Measurements from ENCODE around the gene HLA-E.
"Not testable (repeated sequence)": the region's sequence is repeated elsewhere in the genome, so short reads cannot be mapped to it uniquely, and the experiment has no call there.

The HLA-E gene

DNA sequence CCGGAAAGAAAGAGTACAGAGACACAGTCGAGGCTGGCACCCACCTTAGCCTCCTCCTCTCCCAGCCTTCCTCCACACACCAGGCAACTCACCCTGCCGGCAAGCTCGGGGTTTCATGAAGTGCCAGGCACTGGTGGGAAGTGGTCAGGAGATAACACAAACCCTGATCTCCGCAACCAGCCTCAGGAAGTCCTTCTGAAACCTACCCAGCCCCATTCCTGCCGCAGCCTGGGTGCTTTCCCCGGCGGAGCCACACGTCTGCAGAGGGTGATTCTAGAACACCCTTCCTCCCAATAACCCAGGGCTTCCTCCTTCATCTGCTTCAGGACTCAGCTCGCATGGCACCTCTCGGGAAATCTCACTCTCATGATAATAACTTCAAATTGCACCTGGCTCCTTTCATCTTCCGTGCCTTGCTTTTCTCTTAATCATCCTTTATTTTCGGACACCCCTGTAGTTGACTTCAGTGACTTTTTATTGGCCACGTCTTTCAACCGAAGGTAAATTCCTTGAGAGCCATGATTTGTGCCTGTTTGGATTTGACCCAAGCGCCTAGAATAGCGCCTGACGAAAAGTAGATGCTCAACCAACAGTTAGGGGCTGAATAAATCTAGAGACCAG is 8.7 kb upstream of the HLA-E start:
- no peak for DNase-seq (ENCODE audit: extremely low read depth in 1 of 2, low read depth in 1 of 2)

DNA sequence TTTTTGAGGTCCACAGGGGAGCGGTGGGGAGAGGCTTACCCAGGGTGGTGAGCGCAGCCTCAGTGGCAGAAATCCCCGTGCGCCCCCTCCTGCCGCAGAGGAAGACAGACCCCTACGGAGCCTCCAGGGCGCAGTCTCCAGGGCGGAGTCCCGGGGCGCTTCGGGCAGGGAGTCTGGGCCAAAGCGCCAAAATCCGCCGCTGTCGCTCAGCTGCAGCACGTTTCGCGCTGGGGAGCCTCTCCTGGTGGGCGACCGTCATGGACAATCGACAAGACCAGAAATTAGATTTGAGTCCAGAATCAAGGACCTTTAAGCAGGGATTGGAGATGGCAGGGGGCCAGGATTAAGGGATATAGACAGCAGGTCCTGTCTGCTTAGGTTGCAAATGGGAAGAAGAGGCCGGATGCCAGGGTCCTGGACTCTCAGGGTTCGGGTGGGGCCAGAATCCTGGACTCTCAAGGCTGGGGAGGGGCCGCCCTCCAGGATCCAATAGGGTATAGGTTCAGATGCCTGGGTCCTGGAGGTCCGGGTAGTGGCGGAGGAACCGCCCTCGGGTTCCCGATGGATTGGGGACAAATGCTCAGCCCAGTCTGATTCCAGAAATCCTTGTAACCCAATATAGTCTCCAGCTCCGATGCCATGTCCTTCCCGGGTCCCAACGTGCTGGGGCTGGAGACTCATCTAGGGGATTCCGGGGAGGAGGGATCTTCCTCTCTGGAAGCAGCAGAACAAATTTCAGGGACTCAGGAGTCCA is 7.9 kb upstream of the HLA-E start:
- DNase-seq (ENCODE audit: extremely low read depth in 1 of 2, low read depth in 1 of 2): no peak

DNA sequence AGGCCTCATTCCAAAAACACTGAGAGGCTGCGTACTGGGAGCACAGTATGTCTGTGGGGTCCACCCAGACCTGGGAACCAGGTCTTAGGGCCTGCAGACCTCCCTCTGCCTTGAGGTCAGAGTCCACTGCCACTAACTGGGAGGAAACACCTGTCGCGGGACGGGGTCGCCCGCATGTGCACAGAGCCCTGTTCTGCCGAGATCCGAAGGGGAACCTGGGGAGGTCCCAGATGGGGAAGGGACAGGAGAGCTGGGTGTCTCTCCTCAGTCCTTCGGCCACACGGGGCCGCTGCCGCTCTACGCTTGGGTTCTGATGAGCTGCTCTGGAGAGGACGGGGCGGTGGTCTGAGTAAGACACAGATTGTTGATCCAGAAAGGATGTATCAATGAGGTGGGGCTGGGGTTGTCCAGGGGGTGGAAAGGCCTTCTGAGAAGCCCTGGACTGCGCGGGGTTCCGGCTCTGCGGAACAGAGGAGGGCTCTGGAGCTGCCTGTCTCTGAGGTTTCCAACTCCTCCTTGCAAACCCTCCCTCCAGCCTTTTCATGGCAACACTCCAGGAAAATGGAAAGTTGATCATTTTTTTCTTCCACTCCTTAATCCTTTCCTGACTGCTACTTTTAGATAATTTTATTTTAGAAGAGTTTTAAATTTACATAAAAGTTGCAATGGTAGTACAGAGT is 7.2 kb upstream of the HLA-E start:
- DNase-seq (ENCODE audit: extremely low read depth in 1 of 2, low read depth in 1 of 2): peak; percentile 50 to 71

- no peak for DNase-seq (ENCODE audit: extremely low read depth in 1 of 2, low read depth in 1 of 2)
These were observed 5.5 kb upstream of the HLA-E start for GRCh38 chr6:30483677-30484279.

DNA sequence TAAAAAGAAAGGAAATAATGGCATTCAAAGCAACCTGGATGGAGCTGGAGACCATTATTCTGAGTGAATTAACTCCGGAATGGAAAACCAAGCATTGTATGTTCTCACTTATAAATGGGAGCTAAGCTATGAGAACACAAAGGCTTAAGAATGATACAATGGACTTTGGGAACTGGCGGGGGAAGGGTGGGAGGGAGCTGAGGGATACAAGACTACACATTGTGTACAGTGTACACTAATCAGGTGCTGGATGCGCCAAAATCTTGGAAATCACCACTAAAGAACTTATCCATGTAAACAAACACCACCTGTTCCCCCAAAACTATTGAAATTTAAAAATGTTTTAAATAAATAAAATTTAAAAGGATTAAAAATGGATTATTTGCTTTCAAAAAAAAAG is 4.1 kb upstream of the HLA-E start:
- no peak for DNase-seq (ENCODE audit: extremely low read depth in 1 of 2, low read depth in 1 of 2)

GRCh38 chr6:30487926-30488325 is 1.4 kb upstream of the HLA-E start:
- DNase-seq (ENCODE audit: extremely low read depth in 1 of 2, low read depth in 1 of 2): no peak

GRCh38 chr6:30488697-30489080 is 620 bp upstream of the HLA-E start:
- DNase-seq (ENCODE audit: extremely low read depth in 1 of 2, low read depth in 1 of 2): not testable (repeated sequence)

GRCh38 chr6:30490026-30490876 is 942 bp downstream of the HLA-E start:
- DNase-seq (ENCODE audit: extremely low read depth in 1 of 2, low read depth in 1 of 2): peak; percentile 50 to 76

DNA sequence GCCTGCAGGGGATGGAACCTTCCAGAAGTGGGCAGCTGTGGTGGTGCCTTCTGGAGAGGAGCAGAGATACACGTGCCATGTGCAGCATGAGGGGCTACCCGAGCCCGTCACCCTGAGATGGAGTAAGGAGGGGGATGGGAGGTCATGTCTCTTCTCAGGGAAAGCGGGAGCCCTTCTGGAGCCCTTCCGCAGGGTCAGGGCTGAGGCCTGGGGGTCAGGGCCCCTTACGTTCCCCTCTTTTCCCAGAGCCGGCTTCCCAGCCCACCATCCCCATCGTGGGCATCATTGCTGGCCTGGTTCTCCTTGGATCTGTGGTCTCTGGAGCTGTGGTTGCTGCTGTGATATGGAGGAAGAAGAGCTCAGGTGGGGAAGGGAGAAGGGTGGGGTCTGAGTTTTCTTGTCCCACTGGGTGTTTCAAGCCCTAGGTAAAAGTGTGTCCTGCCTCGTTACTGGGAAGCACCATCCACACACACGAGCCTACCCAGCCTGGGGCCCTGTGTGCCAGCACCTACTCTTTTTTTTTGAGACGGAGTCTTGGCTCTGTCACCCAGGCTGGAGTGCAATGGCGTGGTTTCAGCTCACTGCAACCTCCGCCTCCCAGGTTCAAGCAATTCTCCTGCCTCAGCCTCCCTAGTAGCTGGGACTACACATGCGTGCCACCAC is 2.1 kb downstream of the HLA-E start:
- DNase-seq (ENCODE audit: extremely low read depth in 1 of 2, low read depth in 1 of 2): not testable (repeated sequence)

DNA sequence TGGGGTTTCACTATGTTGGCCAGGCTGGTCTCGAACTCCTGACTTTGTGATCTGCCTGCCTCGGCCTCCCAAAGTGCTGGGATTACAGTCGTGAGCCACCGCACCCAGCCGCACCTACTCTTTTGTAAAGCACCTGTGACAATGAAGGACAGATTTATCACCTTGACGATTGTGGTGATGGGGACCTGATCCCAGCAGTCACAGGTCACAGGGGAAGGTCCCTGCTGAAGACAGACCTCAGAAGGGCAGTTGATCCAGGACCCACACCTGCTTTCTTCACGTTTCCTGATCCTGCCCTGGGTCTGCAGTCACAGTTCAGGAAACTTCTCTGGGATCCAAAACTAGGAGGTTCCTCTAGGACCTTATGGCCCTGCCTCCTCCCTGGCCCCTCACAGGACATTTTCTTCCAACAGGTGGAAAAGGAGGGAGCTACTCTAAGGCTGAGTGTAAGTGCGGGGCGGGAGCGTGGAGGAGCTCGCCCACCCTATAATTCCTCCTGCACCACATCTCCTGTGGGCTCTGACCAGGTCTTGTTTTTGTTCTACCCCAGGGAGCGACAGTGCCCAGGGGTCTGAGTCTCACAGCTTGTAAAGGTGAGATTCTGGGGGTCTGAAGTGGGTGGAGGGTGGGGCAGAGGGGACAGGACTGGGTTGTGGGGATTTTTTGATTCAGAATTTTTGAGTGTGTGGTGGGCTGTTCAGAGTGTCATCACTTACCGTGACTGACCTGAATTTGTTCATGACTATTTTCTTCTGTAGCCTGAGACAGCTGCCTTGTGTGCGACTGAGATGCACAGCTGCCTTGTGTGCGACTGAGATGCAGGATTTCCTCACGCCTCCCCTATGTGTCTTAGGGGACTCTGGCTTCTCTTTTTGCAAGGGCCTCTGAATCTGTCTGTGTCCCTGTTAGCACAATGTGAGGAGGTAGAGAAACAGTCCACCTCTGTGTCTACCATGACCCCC is 3.0 kb downstream of the HLA-E start:
- DNase-seq (ENCODE audit: extremely low read depth in 1 of 2, low read depth in 1 of 2): no peak

DNA sequence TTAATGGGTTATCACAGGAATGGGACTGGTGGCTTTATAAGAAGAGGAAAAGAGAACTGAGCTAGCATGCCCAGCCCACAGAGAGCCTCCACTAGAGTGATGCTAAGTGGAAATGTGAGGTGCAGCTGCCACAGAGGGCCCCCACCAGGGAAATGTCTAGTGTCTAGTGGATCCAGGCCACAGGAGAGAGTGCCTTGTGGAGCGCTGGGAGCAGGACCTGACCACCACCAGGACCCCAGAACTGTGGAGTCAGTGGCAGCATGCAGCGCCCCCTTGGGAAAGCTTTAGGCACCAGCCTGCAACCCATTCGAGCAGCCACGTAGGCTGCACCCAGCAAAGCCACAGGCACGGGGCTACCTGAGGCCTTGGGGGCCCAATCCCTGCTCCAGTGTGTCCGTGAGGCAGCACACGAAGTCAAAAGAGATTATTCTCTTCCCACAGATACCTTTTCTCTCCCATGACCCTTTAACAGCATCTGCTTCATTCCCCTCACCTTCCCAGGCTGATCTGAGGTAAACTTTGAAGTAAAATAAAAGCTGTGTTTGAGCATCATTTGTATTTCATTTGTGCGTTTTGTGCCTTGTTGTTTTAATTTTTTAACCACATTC is 4.4 kb downstream of the HLA-E start:
- no peak for DNase-seq (ENCODE audit: extremely low read depth in 1 of 2, low read depth in 1 of 2)

DNA sequence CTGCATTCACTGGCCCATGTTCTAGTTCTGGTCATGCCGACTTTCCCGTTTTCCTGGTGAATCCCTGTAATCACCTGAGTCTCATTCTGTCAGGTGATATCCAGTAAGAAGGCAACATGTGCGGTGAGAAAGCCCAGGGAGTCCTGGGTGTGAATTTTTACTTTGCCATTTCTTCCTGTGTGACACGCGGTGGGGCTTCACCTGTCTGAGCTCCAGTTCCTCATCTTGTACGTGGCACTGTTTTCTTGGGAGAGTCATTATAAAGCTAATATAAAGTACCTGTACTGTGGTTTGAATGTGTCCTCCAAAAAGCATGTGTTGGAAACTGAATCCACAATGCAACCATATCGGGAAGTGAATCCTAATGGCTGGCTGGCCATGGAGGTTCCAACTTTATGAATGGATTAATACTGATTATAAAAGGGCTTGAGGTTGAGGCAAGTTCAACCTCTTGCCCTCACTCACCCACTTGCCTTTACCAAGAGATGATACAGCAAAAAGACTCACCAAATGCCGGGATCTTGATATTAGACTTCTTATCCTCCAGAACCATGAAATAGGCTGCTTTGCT is 5.1 kb downstream of the HLA-E start:
- no peak for DNase-seq (ENCODE audit: extremely low read depth in 1 of 2, low read depth in 1 of 2)

GRCh38 chr6:30495060-30495459 is 5.8 kb downstream of the HLA-E start:
- DNase-seq (ENCODE audit: extremely low read depth in 1 of 2, low read depth in 1 of 2): not testable (repeated sequence)

- no peak for DNase-seq (ENCODE audit: extremely low read depth in 1 of 2, low read depth in 1 of 2)
These were observed 6.7 kb downstream of the HLA-E start for GRCh38 chr6:30495993-30496392.

- not testable (repeated sequence) for DNase-seq (ENCODE audit: extremely low read depth in 1 of 2, low read depth in 1 of 2)
These were observed 7.9 kb downstream of the HLA-E start for GRCh38 chr6:30497261-30497599.

DNA sequence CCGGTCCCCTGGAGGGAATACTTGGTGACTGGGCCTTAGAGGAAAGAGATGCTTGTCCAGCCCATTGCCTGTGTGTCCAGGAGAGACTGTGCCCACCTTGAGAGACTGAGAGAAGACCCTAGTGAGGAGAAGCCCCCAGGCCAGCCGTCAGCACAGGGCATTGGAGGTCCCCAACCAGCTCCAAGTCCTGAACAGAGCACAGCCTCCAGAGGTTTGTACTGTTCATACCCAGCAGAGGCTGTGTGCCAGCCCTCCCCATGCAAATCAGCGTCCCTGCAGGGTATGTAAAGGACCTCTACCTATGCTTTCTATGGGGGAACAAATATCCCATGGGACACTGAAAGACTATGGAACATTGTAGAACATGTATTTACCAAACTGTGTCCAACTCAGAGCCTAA is 8.4 kb downstream of the HLA-E start:
- no peak for DNase-seq (ENCODE audit: extremely low read depth in 1 of 2, low read depth in 1 of 2)

DNA sequence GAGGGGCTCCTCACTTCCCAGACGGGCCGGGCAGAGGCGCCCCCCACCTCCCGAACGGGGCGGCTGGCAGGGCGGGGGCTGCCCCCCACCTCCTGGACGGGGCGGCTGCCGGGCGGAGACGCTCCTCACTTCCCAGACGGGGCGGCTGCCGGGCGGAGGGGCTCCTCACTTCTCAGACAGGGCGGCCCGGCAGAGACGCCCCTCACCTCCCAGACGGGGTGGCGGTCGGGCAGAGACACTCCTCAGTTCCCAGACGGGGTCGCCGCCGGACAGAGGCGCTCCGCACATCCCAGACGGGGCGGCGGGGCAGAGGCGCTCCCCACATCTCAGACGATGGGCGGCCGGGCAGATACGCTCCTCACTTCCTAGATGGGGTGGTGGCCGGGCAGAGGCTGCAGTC is 9.4 kb downstream of the HLA-E start:
- not testable (repeated sequence) for DNase-seq (ENCODE audit: extremely low read depth in 1 of 2, low read depth in 1 of 2)

Measured in activated CD8-positive, alpha-beta memory T cell treated with anti-CD3 and anti-CD28 coated beads for 1 hour (primary cell).